ENCODE results near the gene DOK6. TPM values are rescaled to one million over a fixed set of nuclear protein-coding genes. Genes with fewer than 3 reads are reported as not detected.
A peak's percentile ranks its signal among the peaks of the same experiment; 100 is the strongest.
"Not testable (repeated sequence)": the region's sequence is repeated elsewhere in the genome, so short reads cannot be mapped to it uniquely, and the experiment has no call there.

Gene DOK6
- total RNA-seq, 1 donor from 2014 or later = 13.7 TPM

DNA sequence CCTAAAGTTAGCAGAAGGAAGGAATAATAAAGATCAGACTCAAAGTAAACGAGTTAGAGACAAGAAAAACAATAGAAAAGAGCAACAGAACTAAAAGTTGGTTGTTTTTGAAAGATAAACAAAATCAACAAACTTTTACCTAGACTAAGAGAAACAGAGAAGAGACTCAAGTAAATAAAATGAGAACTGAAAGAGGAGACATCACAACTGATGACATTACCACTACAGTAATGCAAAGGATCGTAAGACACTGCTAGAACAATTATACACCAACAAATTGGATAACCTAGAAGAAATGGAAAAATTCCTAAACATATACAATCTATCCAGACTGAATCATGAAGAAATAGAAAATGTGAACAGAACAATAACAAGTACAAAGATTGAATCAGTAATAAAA is 407.7 kb downstream of the DOK6 start:
- DNase-seq (ENCODE audit: low spot score) = no peak

DNA sequence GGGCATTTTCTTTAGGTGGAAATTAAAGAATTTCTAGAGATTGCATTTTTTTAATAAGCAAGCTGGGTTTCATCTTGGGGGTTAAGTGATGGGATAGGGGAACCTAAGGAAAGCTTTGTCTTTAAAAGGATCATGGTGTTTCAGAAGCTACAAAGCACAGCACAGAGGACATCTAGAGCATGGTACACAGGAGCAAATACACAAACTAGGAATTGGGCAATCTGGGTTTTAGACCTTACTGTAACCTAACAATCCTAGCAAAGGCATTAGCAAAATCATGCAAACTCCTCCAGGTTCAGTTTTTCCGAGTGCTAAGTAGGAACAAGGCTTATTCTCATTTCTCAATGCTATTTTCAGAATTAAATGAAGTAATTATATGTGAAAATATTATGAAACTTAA is 412.9 kb downstream of the DOK6 start:
- DNase-seq (ENCODE audit: low spot score) = no peak

DNA sequence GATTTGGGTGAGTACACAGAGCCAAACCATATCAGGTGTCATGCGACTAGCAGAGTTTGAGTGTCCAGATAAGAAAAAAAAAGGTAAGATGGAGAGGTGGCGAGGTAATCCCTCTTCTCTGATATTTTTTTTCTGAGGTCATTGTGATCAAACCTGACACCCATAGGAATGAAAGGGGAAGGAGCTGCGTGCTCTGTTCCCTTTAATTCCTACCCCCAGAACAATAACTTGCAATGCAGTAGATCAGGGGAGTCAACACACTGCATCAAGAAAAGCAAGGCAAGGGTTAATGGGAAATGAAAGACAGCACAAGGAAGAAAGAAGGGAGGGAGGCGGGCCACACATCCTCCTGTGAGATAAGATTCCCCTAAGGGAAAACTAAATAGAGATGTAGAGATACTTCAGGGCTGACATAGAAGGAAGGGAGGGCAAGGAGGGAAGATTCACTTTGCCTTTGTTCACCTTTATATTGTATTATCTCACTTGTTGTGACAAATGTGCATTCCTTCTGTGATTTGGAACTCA is 414.2 kb downstream of the DOK6 start:
- DNase-seq (ENCODE audit: low spot score) = no peak

DNA sequence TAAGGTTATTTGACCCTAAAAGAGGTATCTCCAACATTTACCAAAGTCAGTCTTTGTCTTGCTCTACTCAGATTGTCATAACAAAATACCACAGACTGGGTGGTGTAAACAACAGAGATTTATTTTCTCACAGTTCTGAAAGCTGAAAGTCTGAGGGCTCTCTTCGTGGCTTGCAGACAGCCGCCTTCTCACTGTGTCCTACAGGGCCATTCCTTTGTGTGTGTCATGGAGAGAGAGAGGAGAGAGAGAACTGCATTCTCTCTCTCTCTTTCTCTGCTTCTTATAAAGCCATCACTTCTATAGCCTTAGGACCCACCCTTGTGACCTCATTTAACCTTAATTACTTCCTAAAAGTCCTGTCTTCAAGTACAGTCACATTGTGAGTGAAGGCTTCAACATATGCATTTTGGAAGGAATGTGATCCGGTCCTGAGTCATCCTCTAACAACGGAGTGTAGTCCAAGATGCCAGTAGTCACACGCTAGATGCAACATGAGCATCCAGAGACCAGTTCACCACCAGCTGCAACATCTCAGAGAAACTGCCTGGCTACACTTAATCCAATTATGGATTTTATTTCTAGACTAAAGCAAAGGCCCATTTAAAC is 416.8 kb downstream of the DOK6 start:
- DNase-seq (ENCODE audit: low spot score) = peak; percentile 5

DNA sequence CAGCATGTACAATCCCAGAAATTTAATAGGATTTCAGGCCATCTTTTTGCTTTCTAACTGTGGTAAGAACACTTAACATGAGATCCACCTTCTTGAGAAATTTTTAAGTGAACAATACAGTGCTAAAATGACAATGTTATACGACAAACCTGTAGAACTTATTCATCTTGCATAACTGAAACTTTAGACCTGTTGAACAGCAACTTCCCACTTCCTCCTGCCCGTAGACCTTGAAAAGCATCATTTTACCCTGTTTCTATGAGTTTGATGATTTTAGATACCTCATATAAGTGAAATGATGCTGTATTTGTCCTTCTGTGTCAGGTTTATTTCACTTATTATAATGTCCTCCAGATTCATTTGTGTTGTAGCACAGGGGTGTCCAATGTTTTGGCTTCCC is 418.8 kb downstream of the DOK6 start:
- no peak for DNase-seq (ENCODE audit: low spot score)

DNA sequence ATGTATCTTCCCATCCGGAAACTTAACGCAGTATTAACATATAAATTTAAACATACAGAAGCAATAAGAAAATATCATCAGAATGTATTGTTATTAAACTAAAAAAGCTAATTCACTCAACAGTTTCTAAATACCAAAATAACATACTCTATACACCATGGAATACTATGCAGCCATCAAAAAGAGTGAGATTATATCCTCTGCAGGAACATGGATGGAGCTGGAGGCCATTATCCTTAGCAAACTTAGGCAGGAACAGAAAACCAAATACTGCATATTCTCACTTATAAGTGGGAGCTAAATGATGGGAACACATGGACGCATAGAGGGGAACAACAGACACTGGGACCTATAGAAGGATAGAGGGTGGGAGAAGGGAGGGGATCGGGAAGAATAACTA is 419.9 kb downstream of the DOK6 start:
- no peak for DNase-seq (ENCODE audit: low spot score)

DNA sequence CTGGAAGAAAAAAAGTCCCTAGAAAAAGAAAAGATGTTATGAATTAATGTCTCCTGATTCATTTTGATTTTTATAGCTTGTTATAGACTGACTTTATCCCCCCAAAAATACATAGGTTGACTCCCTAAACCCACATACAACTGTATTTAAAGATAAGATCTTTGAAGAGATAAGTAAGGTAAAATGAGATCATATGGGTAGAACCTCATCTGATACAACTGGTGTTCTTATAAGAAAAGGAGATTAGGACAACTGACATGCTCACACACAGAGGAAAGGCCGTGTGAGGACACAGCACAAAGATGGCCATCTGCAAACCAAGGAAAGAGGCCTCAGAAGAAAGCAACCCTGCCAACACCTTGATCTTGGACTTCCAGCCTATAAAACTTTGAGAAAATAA is 429.5 kb downstream of the DOK6 start:
- no peak for DNase-seq (ENCODE audit: low spot score)

DNA sequence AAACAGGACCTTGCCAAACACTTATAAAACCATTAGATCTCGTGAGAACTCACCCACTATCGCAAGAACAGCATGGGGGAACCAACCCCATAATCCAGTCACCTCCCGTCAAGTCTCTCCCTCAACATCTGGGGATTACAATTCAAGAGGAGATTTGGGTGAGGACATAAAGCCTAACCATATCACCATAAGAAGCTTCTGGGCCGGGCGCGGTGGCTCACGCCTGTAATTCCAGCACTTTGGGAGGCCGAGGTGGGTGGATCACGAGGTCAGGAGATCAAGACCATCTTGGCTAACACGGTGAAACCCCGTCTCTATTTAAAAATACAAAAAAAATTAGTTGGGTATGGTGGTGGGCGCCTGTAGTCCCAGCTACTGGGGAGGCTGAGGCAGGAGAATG is 434.3 kb downstream of the DOK6 start:
- not testable (repeated sequence) for DNase-seq (ENCODE audit: low spot score)

DNA sequence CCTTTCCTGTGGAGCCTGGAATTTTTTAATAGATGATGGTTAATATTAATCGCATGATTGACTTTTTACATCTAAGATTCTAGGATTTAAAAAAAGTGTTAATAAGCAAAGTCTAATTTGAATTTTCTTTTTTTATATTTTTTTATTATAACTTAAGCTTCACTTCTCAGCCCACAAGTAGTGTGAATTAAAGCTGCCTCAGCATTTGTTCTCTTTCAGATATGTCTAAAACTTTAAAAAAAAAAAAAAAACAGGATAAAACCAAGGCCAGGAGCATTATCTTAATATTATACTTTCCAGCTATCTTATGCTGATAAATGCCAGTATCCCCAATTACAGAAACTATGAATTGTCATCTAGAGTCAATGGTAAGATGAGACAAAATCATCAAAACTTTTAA is 437.3 kb downstream of the DOK6 start:
- no peak for DNase-seq (ENCODE audit: low spot score)

DNA sequence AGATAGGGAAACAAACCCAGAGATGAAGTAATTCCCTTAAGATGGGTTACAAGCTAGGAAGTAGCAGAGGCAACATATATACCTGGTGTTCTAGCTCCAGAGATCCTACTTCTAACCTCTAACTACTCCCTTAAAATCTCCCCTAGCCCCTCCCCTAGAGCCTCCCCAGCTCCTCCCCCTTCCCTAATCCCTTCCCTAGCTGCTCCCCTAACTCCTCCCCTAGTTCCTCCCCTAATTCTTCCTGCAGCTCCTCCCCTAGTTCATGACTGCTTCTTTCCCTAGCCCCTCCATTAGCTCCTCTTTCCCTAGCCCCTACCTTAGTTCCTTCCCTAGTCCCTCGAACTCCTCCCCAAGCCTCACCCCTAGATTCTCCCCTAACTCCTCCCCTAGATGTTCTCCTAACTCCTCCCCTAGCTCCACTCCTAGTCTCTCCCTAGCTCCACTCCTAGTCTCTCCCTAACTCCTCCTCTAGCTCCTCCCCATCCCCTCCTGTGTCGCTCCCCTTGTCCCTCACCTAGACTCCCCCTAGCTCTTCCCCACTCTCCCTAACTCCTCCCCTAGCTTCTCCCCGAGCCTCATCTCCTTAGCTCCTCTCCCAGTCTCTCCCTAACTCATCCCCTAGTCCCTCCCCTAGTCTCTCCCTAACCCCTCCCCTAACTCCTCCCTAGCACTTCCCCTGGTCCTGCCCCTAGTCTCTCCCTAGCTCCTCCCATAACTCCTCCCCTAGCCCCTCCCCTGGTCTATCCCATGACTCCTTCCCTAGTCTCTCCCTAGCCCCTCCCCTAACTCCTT is 438.1 kb downstream of the DOK6 start:
- DNase-seq (ENCODE audit: low spot score) = no peak

DNA sequence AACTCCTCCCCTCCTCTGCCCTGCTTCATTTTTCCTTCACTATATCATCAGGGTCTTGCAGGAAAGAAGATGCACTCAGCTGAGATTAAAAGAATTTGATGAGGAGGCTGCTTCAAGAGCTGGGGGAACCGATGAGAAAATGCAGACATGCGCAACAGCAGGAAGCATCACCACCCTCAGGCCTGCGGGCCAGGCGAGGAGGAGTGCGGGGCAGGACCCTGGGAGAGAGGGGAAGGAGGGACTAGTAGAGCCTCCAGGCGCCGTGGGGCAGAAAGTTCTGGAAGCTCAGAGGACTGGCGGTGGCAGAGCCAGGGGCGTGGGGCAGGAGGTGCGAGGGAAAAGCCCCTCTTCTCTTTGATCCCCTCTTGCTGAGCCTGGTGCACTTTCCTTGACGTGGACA is 438.8 kb downstream of the DOK6 start:
- DNase-seq (ENCODE audit: low spot score) = no peak

DNA sequence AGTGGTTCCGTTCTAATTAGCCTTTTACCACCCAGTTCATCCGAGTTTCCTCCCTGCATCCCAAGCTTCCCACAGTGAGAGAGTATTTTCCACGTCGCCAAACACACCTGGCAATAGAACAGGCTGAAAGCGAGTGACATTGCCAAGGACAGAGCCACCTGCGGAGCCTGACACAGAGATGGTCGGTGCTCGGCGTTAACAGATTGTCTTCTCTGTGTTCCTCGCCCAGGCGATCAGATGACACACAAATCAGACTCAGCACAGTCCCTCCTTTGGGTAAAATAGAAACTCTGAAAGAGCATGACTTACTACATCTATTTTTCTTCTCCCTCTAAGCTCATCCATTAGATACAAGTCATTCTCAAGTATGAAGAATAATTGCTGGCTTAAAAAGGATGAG is 439.3 kb downstream of the DOK6 start:
- no peak for DNase-seq (ENCODE audit: low spot score)

DNA sequence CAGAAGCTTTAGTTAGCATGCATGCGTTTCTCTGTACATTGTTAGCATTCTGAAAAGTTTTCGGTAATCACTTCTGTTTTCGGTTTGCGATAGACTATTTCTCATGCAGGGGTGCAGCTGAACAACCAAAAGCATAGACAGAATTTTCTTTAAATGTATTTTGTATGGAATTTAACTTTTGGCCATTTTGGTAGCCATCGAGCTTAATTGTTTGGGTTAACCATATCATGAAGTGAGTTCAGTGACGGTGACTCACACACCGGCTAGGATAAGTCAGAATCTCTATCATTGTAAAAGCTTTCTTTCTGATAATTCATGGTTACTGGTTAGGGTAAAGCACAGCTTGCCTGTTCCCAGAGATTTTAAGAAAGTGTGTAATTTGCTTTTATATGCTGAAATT is 439.8 kb downstream of the DOK6 start:
- no peak for DNase-seq (ENCODE audit: low spot score)

DNA sequence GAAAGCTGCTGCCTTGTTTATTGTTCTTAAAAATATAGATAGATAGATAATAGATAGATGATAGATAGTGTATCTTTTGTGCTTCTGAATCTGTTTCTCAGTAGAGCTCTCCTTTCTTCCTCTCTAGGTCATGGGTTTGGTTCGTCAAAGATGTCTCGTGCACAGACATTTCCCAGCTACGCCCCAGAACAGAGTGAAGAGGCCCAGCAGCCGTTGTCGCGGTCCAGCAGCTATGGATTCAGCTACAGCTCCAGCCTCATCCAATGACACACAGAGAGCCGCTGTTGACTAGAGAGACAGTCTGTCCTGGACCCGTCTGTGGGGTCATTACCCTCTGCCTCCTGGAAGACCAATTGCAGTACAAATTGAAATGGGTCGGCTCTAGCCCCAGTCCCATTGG is 440.4 kb downstream of the DOK6 start:
- no peak for DNase-seq (ENCODE audit: low spot score)

DNA sequence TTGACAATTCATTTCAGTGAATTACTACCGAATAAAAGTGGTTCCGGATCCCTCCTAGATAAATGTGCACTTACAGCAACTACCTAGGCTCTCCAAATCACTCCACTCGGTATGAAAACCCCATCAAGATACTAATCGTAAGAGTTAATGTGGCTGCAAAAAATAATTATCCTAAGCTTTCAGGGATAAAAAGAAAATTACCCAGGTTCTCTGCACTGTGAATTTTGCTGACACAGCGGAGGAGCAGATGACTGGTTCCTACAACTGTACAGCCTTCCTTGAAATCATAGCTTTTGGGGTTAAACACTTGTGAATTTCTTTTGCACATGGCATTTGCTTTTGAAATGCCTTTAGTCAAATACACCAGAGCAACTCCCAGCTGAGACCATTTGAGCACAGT is 442.3 kb downstream of the DOK6 start:
- DNase-seq (ENCODE audit: low spot score) = no peak

DNA sequence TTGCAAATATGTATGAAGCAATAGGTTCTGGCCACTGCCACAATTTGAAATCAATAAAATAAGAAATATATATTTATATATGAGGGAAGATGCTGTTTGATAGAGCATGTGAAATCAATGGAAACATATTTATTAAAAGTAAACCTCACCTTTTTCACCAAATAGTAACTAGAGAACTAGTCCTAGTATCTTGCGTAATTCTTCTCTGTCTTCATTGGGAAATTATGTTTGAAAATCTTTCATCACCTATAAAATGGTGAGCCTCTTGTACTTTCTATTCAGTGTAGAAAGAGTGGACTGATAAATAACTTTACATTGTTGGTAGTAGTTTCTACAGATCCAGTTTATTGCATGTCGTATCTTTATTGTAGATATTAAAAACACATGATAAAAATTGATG is 444.0 kb downstream of the DOK6 start:
- DNase-seq (ENCODE audit: low spot score) = no peak

DNA sequence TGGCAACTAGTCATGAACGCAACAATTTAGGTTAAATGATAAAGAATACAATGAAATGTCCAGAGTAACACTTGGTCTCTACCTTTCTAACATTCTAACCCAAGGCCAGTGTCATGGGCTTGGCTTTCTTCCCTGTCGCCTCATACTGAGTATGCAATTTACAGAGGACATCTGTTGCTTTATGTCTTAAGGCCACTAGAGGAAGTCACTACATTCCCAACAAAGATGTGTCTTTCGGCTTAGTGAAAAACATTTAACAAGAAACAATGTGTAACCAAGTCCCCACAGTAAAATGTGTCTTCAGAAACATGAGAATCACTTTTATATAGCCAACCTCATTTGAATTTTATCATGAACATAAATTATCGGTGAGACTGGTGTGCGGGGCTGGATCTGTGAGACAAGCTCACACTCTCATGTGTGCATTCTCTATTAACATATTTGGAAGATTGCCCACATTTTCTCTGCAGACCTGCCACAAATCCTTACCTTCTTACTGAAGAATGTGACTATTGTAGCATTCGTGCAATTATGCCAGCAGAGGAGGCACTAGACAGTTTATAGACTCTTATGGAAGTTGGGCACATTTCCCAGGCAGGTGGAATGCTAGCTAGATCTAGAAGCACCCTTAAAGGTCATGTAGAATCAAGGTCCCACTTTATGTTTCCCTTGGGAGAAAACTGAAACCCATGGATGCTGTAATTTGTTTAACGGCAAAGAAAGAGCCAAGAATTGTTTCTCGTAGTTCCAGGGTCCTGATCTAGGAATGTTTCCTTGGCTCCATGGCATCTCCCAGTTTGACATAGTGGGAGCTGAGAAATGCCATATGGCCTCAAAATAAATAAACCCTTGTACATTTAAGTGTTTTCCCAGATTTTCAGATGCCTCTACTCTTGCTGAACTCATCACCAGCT is 445.2 kb downstream of the DOK6 start:
- peak; percentile 46 for DNase-seq (ENCODE audit: low spot score)

DNA sequence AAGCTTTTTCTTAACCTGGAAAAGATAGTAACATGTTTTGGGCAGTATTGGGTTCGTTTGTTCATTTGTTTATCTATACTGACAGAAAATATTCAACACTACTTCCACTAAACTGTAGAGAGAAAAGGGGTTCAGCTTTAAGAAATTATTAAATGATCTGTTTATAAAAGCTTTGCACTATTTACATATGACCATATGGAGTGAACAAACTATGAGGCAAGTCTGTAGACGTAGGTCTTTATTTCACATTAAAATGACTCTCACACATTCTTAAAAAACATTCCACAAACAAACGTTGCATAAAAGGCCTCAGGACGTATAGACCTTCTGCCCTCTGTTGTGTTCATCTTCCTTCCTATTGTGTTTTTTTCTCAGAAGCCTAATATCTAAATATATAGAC is 452.4 kb downstream of the DOK6 start:
- no peak for DNase-seq (ENCODE audit: low spot score)

DNA sequence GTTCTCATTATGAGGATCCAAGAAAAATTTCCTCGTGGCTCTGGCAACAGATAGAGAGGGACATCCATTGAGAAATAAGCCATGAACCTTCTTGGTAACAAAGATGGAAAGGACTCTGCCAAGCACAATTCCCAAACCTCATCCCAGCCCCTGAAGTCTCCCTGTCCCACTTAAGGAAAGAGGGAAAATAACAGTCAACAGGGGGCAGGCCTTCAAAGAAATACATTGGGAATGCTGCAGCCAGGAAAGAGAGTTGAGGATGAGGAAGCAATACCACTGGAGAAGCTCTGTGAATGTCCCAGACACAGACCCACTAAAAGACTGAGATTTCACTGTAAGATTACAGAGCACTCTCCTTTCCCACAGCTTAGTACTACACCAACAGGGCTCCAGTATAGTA is 453.8 kb downstream of the DOK6 start:
- DNase-seq (ENCODE audit: low spot score) = no peak

DNA sequence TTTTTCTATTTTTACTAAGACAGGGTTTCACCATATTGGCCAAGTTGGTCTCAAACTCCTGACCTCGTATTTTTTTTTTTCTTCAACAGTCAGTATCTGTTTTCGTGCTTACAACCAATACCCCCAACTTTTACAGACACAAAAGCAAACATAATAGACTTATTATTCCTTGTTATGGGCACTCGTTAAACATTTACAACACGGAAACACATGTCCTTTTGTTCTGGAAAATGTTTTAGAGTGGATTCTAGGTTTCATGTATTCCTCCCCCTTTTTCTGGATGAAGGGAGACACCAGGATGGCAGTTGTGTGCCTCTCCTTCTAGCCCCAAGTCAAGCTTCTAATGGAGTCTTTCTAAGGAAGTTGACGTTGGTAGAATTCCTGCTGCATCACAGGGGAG is 458.2 kb downstream of the DOK6 start:
- no peak for DNase-seq (ENCODE audit: low spot score)

DNA sequence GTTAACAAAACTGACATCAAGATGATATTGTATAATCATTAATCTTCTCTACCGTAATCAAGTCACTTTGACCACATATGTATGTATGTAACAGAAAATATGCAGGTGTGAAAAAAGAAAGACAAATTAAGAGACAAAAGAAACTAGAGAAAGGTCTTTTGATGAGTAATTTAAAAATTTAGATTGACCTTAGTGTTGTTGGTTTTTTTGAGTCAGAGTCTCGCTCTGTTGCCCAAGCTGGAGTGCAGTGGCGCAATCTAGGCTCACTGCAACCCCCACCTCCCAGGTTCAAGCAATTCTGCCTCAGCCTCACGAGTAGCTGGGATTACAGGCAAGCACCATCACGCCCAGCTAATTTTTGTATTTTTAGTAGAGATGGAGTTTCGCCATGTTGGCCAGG is 464.1 kb downstream of the DOK6 start:
- not testable (repeated sequence) for DNase-seq (ENCODE audit: low spot score)

DNA sequence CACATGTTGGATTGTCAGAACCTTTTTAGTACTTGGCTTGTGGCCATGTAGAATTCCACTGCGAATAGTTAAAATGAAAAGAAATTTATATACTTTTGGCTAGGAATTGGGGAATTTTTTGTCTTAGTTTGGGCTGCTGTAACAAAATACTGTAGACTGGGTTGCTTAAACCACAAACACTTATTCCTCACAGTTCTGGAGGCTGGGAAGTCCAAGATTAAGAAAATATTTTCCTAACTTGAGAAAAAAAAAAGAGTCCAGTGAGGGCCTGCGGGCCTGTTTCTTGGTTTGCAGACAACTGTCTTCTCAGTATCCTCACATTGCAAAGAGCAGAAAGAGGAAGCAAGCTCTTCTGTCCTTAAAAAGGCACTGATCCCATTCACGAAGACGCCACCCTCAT is 465.1 kb downstream of the DOK6 start:
- DNase-seq (ENCODE audit: low spot score) = no peak

All from umbilical cord (tissue), 2 donors.